Activated CD4-positive, alpha-beta T cell treated with anti-CD3 and anti-CD28 coated beads, Interleukin-2, Interleukin-6, amounts not matched to agents 100 ng/mL and 50 ng/mL, durations not matched to agents 16 hours and 8 hours (primary cell): ENCODE data around the gene GAPT.
A peak's percentile ranks its signal among the peaks of the same experiment; 100 is the strongest.

Source experiments
- DNase-seq: peaks from one replicate; pipeline ENCODE4 v3.0.0-alpha.2; 2020

GAPT gene

DNA sequence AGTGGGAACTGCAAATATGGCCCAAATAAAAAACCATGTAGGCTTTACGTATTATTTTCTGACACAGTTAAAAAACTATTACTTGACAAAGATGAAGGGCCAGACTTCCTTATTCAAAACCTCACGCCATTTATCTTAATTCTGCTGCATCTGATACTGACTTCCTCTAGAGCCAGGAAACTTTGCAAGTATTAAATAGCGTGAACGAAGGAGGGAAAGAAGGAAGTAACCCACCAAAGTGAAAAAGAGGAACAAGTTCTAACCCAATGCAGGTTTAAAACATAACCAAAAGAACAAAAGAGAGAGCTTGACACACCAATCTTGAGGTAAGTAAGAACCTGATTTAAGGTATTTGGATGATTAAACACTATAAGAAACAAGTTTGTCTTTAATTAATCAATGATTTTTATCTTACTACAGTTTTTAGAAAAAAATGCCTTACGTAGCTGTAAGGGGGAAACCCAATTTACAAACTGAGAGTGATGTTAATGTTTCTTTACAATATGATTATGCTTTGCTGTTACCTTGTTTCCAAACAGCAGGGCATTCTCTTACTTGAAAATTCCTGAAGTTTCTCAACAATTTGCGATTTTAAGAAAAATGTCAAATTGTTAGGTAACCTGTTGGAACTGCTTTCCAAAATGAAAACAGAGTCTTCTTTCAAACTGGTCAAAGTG lies at the start of gene GAPT:
Gene GAPT, plus strand, starts transcription at position 220 of the 677 bp plus-strand sequence. CDS start 3,102 bp downstream, outside the sequence.
- no peak for DNase-seq

- no peak for DNase-seq
Observed at GRCh38 chr5:58444805-58445204, 46.4 kb upstream of the GAPT start.

GRCh38 chr5:58446024-58446423 lies 45.2 kb upstream of the GAPT start:
- DNase-seq: no peak

- DNase-seq: no peak
Observed at GRCh38 chr5:58447226-58447625, 44.0 kb upstream of the GAPT start.

- no peak for DNase-seq
Observed at GRCh38 chr5:58450018-58450417, 41.2 kb upstream of the GAPT start.

DNA sequence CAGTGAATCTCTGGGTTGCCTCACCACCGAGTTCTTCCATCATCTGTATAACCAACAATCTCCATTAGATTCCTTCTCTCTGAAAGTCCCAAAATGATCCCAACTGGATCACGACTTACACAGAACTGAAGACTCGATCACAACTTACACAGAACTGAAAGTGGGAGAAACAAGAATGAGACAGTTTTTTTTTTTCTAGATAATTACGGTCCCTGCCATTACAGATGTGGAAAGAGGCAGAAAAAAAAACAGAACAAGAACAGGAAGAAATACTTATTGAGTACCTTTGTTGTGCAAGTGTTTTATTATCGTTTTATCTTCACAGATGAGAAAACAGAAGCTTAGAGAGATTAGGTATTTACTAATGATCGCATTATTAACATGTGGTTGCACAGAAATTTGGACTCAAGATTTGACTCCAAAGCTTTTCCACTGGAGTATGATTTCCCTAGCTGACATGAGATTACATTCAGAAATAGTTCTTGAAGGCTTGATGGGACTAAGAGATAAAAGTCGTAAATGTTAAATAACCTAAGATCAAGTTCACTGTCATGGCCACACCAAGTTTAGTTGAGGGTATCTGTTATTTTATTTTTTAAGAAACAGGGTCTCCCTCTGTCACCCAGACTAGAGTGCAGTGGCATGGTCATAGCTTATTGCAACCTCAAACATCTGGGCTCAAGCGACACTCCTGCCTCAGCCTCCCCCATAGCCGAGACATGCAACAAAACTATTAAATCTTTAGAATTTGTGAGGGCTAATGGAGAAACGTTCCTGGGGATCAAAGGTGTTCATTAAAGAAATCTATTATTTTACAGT lies 40.2 kb upstream of the GAPT start:
- DNase-seq: no peak

DNA sequence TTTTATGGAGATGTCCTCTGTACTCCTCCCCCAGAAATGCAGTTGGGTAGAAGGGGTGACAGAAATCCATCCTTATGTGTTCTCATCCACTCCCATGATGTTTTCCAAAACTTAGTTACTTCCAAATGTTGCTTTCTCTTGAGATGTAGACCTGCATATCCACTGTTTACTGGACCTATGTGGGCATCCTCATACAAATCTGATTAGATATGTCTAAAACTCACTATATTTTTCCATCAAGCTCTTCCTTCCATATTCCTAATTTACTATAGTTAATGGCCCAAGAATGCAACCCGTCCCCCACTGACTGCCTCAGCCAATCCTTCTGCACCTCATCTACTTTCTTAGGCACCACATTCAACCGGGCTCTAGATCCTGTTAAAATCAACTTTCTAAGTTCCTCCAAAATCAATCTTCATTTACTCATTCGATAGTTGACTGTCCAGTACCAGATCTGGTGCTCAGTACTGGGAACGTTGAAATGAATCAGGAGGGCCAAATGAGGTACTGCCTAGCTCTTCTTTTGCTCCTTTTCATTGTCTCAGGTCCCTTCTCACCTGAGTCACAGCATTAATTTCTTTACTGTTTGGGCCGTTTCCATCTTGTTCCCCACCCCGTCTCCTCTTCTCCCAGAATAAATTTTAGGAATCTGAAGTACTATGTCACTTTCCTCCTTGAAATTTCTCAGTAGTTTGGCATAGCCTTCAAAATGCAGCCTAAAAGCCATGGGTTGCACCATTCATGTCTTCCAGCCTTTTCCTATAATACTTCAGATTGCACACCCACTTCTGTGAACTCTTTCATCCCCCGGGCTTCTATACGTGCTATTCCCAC lies 39.3 kb upstream of the GAPT start:
- DNase-seq: no peak

- no peak for DNase-seq
Observed at GRCh38 chr5:58452566-58453258, 38.5 kb upstream of the GAPT start.

DNA sequence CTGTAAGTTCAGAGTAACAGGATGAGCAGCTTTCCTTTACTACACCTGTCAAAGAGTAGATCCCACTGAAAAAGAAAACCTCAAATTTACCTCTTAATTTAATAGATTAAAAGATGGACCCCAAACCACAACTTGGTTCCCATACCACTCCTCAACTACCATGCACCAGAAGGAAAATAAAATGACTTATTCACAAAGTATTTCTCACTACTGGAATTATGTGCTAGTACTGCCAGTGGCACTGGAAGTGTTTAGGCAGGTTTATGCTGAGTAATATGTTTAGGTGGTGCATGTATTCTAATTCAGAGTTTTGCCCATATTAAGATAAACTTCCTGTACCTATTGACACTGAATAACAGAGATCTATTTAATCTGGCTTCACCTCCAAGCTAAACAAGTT lies 37.9 kb upstream of the GAPT start:
- no peak for DNase-seq

- no peak for DNase-seq
Observed at GRCh38 chr5:58454025-58454424, 37.2 kb upstream of the GAPT start.

GRCh38 chr5:58455066-58455465 lies 36.2 kb upstream of the GAPT start:
- DNase-seq: no peak

DNA sequence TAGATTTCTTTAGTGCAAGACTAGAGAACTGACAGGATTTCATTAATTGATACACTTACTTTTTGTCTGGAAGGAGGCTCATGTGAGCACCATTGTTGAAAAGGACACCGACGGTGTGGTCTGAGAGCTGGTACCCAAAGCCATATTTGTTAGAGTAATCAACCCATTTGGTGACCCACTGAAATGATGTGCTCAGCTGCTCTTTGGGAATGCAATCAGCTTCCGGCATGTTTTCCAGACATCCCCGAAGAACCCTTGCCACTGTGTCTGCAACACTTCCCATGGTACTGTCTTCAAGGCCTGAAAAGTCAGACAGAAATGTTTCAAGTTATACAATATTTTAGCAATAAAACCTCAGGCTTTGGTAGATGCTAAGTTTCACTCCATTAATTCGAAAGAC lies 35.8 kb upstream of the GAPT start:
- no peak for DNase-seq

GRCh38 chr5:58456026-58456425 lies 35.2 kb upstream of the GAPT start:
- no peak for DNase-seq

DNA sequence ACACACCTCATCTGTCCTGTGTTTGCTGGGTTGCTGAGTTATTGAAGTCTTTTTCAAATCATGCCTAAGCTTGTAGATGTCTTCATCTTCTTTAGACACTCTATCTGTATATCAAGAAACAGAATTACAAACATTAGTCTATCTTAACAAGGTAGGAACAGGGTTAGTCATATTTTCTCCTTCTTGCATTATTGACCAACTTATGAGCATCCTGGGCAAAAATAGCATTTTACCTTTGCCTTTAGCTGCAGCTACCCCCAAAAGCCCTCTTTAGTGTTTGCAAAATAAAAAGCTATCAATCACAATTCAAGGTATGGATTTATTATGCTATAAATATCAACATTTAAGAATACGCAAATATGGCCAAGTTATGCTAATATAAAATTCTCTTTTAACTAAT lies 34.7 kb upstream of the GAPT start:
- DNase-seq: no peak

DNA sequence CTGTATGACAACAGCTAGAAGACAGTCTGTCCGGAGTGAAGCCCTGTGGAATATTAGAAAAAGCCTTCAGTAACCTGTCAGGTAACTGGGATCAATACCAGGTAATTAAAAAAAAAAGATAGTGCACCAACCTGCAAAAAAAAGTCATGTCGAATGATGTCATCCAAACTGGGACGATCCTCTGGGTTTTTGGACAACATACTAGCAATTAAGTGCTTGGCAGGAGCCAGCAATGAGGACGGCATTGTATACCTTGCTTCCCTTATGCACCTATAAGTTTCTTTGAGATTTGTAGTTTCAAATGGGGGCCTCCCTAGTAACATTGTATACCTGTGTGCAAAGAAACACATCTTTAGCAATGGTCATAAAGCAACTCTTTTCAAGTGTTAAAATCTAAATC lies 34.2 kb upstream of the GAPT start:
- no peak for DNase-seq

DNA sequence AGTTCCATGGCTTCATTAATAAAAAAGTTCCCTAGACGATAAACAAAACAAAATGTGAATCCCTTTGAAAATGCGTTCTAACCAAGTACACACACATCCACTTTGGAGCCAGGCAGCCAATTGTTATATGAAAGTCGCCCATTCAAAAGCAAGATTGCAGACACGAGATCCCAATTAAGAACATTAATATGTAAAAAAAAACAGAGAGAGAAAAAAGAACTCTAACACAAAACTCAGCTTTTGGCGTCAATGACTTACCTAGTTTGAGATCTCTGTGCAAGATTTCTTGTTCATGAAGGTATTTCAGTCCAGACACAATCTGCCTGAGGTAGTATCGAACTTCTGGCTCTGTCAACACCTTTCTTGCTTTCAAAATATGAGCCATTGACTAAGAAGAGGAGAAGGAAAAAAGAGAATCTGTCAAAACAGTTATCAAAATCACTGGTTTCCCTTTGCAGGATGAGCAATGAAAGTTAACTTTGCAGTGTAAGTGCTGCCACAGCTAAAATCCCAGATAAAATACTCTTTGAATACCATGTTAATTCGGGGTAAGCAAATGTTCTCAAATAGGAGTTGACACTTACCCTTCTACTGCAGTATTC lies 33.0 kb upstream of the GAPT start:
- DNase-seq: no peak

GRCh38 chr5:58458743-58459145 lies 32.5 kb upstream of the GAPT start:
- DNase-seq: no peak

DNA sequence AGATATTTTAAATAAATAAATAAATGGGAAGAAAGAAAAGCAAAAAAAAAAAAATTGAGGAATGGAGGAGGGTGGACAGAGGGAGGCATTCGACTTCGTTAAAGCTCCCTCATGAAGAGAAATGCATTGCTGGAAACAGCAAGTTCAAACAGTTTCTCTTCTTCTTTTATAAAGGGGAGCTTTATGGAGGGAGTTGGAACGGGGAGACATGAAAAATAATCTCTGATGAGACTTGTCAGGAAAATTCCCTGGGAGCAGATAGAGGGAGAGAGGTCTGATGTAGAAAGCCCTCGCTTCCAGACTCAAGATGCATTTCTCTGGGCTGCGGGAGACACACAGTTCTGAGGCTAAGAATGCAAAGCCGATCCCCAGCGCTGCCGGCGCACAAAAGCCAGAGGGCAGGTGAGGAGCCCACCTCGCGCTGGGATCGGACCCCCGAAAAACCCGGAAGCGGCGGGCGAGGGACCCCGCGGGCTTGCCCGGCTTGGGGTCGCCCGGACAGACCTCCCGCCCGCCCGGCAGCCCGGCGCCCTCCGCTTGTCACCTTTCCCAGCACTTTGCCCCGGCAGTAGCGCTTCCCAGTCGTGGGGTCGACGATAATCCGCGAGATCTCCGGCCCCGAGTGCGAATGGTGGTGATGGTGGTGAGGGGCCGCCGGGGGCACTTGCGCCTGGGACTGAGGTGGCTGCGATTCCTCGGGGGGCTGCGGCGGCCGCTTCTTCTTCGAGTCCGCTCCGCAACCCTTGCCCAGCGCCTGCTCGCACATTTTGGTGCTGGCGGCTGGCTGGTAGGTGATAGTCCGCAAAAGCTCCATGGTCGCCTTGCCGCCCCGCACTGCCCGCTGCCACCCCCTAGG lies 31.9 kb upstream of the GAPT start:
- peak; percentile 0 for DNase-seq

DNA sequence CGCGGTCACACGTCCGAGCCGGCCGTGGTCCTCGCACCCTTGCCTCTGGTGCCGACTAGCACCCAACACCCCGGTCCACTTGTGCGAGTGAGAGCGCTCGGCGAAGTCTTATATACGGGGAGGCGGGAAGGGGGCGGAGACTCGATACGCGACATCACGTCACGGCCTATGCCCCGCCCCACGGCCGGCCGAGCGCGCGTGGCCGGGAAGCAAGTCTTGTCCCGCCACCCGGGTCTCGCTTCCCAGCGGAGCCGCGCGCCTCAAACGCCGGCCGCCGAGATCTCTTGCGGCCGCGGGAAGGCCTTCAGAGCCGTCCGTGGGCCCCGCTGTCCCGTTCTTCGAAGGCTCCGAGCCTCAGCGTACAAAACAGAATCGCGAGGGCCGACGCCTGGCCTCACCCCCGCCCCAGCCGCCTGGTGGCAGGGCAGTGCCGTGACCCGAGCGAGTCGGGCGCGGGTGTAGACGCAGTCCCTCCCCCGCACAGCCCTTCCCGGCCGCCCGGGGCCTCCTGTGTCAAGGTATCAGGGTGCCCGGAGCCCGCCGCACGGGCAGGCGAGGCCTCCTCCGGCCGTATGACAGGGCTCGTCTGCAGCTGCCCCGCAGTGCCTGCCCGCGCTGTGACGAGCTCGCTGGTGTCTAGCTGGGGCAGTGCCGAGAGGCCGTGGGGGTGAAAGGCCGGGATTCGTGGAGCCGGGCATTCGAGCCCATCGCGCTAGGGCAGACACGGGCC lies 31.1 kb upstream of the GAPT start, which contains the start of gene PLK2:
Gene PLK2, minus strand, starts transcription at position 85 of the 730 bp plus-strand sequence. CDS start 127 bp downstream, outside the sequence.
- DNase-seq: peak; percentile 82

GRCh38 chr5:58460732-58461286 lies 30.4 kb upstream of the GAPT start:
- DNase-seq: peak; percentile 89
